DND-41 (cell line): ENCODE data around the gene PPDPF.

ENCODE experiments used
- ATAC-seq: fragments of 200-7000 bp; cut with Tn5 transposase; 3 replicates; pipeline ENCODE4 v1.9.1; 2021; ENCODE audit warnings: low read depth; ENCODE audit not compliant: insufficient read depth
- DNase-seq: peaks from one replicate; pipeline ENCODE4 v3.0.0-alpha.2; 2020
- H2AFZ ChIP-seq: 2 replicates; pipeline ENCODE4 v1.6.0; 2012; ENCODE audit warnings: low read depth, low read length
- H3K27ac ChIP-seq: 2 replicates; pipeline ENCODE4 v1.5.1; 2012; ENCODE audit warnings: low read length, inconsistent platforms
- H3K27me3 ChIP-seq: fragments of 200-600 bp; sonication (generic); 2 replicates; pipeline ENCODE4 v1.6.0; 2012; ENCODE audit warnings: low read length, mild to moderate bottlenecking, inconsistent platforms; ENCODE audit not compliant: insufficient read depth, poor library complexity
- H3K36me3 ChIP-seq: 2 replicates; pipeline ENCODE4 v1.5.1; 2012; ENCODE audit warnings: low read length, inconsistent platforms; ENCODE audit not compliant: insufficient read depth
- H3K4me1 ChIP-seq: 2 replicates; pipeline ENCODE4 v1.5.1; 2012; ENCODE audit warnings: mild to moderate bottlenecking, low read length; ENCODE audit not compliant: insufficient read depth
- H3K4me2 ChIP-seq: 2 replicates; pipeline ENCODE4 v1.6.0; 2012; ENCODE audit warnings: mild to moderate bottlenecking, moderate library complexity, low read length, inconsistent platforms; ENCODE audit not compliant: insufficient read depth
- H3K4me3 ChIP-seq, 2 experiments: fragments of 200-600 bp in 1 of 2; shearing (Covaris generic) in 1 of 2; 2 replicates each; pipeline ENCODE4 v1.5.1; 2012 to 2016; ENCODE audit warnings: inconsistent platforms in 2 of 2, low read length in 2 of 2, mild to moderate bottlenecking in 2 of 2, low read depth in 1 of 2, moderate library complexity in 1 of 2
- H3K79me2 ChIP-seq: 2 replicates; pipeline ENCODE4 v1.6.0; 2012; ENCODE audit warnings: low read length, inconsistent platforms; ENCODE audit not compliant: insufficient read depth
- H3K9ac ChIP-seq: 2 replicates; pipeline ENCODE4 v1.6.0; 2012; ENCODE audit warnings: low read depth, mild to moderate bottlenecking, inconsistent platforms, low read length, moderate library complexity
- H3K9me3 ChIP-seq: 2 replicates; pipeline ENCODE4 v1.5.1; 2012; ENCODE audit warnings: low read length, moderate library complexity, mild to moderate bottlenecking, inconsistent platforms; ENCODE audit not compliant: insufficient read depth, severe bottlenecking
- H4K20me1 ChIP-seq: 2 replicates; pipeline ENCODE4 v1.6.0; 2012; ENCODE audit warnings: low read length; ENCODE audit not compliant: insufficient read depth
- EZH2 ChIP-seq: IDR thresholded peaks from 3 replicates; pipeline ENCODE4 v1.6.1; 2012; ENCODE audit warnings: borderline replicate concordance, low read depth, mild to moderate bottlenecking, moderate library complexity, low read length, inconsistent platforms; ENCODE audit not compliant: severe bottlenecking
- TF ChIP-seq, protein P1 (sequence below): IDR thresholded peaks from 2 replicates; pipeline ENCODE4 v1.5.1; 2012; ENCODE audit warnings: borderline replicate concordance, low read length, moderate library complexity, mild to moderate bottlenecking; ENCODE audit not compliant: poor library complexity, severe bottlenecking; ENCODE audit errors: extremely low read depth

The PPDPF gene

DNA sequence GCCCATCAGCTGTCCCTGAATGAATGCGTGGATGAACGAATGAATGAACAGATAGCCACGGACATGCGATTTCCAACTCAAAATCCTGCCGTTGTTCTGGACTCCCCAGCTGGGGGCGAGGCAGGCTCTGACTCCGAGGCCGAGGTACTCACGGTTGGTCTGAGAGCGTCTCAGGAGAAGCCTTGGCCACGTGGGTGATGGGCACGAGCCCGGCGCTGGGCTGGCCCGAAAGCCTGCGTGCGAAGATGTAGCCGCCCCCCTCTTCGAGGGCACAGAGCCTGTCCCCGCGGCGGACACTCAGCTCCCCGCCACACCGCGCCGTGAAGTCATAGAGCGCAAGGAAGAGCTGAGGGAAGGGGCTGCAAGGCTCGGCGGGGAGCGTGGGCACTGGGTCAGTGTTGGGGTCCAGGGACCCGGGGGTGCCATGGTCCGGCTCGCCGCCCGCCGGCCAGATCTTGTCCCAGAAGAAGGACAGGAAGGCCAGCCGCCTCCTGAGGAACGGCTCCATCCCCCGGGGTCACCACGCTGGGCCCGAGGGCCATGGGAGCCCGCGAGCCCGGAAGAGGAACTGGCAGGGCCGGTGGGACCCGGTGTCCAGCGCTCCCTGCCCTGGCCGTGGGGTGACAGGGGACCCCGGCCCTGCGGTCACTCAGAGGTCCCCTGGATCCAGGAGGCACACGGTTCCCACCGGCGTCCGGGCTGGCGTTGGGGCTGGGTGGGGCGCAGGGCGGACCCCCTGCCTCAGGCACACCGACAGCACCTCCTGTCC, 26.6 kb downstream of the PPDPF start:
- Histone ChIP-seq H3K4me1 (peaks cover 4% of the 10 kb centered on the region), H3K27ac (no peak overlapping the region), H3K27me3 (peaks cover 4% of the 10 kb centered on the region), H3K9me3 (no peaks in the 10 kb centered on the region), H3K4me3 (no peak overlapping the region), H3K79me2 (no peaks in the 10 kb centered on the region), H2AFZ (no peak overlapping the region), H3K9ac (no peak overlapping the region), H3K4me2 (no peak overlapping the region), H4K20me1 (peaks cover 7% of the 10 kb centered on the region), H3K36me3 (no peaks in the 10 kb centered on the region)
- no peak for TF ChIP-seq EZH2
- TF ChIP-seq, protein P1, sequence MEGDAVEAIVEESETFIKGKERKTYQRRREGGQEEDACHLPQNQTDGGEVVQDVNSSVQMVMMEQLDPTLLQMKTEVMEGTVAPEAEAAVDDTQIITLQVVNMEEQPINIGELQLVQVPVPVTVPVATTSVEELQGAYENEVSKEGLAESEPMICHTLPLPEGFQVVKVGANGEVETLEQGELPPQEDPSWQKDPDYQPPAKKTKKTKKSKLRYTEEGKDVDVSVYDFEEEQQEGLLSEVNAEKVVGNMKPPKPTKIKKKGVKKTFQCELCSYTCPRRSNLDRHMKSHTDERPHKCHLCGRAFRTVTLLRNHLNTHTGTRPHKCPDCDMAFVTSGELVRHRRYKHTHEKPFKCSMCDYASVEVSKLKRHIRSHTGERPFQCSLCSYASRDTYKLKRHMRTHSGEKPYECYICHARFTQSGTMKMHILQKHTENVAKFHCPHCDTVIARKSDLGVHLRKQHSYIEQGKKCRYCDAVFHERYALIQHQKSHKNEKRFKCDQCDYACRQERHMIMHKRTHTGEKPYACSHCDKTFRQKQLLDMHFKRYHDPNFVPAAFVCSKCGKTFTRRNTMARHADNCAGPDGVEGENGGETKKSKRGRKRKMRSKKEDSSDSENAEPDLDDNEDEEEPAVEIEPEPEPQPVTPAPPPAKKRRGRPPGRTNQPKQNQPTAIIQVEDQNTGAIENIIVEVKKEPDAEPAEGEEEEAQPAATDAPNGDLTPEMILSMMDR: no peak
- ATAC-seq: no peak
- DNase-seq: no peak

DNA sequence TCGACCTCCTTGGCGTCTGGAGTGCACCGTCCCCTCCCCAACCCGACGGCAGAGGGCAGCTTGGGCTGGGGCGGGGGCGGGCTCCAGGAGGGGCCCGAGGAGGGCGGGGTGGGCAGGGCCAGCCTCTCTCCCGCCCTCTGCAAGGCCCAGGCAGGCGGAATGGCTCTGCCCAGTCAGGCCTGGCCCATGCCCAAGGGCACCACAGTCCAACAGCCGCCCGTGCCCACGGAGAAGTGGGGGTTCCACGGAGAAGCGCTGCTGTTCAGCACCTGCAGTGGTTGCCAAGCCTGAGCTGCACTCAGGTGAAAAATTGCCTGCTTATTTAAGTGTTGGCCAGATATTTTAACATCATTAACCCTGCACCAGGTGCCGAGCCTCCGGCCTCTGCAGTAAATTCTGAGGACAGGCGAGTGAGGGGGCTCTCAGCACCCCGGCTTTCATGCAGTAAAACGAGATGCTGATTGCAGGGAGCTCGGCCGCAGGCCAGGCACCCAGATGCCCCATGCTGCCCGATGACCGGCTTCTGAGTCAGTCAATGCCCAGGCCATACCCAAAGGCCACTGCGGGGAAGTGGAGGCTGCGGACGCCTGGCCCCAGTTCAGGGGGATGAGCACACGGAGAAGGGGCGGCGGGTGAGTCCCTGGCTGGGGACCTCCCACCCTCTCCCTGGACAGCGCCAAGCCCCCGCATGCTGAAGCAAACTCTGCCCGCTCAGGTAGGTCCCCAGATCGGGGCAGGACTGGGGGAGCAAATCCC, 27.3 kb downstream of the PPDPF start, which contains the start of gene SRMS:
Gene SRMS, minus strand, starts transcription at position 25 of the 756 bp plus-strand sequence. CDS start 286 bp downstream, outside the sequence.
- ATAC-seq: no peak
- peaks cover 4% of the 10 kb centered on the region for H3K27me3 ChIP-seq
- no peak within 1 kb of the TSS for H3K4me2 ChIP-seq

DNA sequence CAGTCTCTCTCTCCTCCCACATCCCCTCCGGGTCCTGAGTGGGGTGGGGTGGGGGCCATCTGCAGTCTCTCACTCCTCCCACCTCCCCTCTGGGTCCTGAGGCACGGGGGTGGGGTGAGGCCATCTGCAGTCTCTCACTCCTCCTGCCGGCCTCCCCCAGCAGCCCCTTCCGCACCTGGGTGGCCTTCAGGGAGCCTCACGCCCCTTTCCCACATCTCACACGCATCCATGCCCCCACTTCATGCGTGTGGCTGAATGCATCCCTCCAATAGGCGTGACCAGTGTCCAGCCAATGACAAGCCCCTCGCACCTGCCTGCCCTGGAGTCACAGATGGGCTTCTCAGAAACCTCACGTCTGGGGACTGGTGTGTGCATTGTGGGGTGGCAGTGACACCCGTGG, 28.0 kb downstream of the PPDPF start:
- H3K79me2 ChIP-seq: no peaks in the 10 kb centered on the region
- no peak overlapping the region for H3K9ac ChIP-seq
- peaks cover 4% of the 10 kb centered on the region for H3K27me3 ChIP-seq
- H3K9me3 ChIP-seq: no peaks in the 10 kb centered on the region
- H3K36me3 ChIP-seq: no peaks in the 10 kb centered on the region
- peaks cover 3% of the 10 kb centered on the region; the same call in 1 of the 2 replicates for H4K20me1 ChIP-seq
- no peak for TF ChIP-seq EZH2
- TF ChIP-seq, protein P1: no peak
- no peak for DNase-seq
- ATAC-seq: no peak
- H3K27ac ChIP-seq: no peak overlapping the region
- no peak overlapping the region for H2AFZ ChIP-seq
- H3K4me3 ChIP-seq: no peak overlapping the region
- H3K4me1 ChIP-seq: peaks cover 18% of the 10 kb centered on the region
- H3K4me2 ChIP-seq: no peak overlapping the region

More for the DNA sequence above, 27.3 kb downstream of the PPDPF start, which contains the start of gene SRMS:
- Histone ChIP-seq H4K20me1 (peaks cover 7% of the 10 kb centered on the region), H3K4me3 (no peak within 1 kb of the TSS), H3K36me3 (no peaks in the 10 kb centered on the region), H3K27ac (no peak within 1 kb of the TSS), H3K9ac (no peak within 1 kb of the TSS), H3K79me2 (no peaks in the 10 kb centered on the region), H3K9me3 (no peaks in the 10 kb centered on the region), H3K4me1 (peaks cover 11% of the 10 kb centered on the region), H2AFZ (no peak within 1 kb of the TSS)
- DNase-seq: no peak
- TF ChIP-seq EZH2: no peak
- TF ChIP-seq, protein P1: no peak
